Smooth muscle cell (in vitro differentiated cells): Measurements from ENCODE around the gene GSPT1. TPM values are rescaled to one million over a fixed set of nuclear protein-coding genes. Genes with fewer than 3 reads are reported as not detected.

Source experiments
- DNase-seq: peaks from one replicate; lab custom pipeline; 2025; ENCODE audit not compliant: unreplicated experiment; lab: John Stamatoyannopoulos, UW
- H2AFZ ChIP-seq: fragments of 200-600 bp; sonication (generic); 2 replicates; pipeline ENCODE4 v1.6.0; 2016; ENCODE audit warnings: antibody characterized with exemption, low read depth, mild to moderate bottlenecking
- H3F3A ChIP-seq: fragments of 200-600 bp; sonication (generic); 2 replicates; pipeline ENCODE4 v1.6.0; 2017; ENCODE audit warnings: antibody characterized with exemption, low read depth
- H3K27ac ChIP-seq: fragments of 200-600 bp; sonication (generic); 2 replicates; pipeline ENCODE4 v1.5.1; 2016; ENCODE audit warnings: low read depth, mild to moderate bottlenecking
- H3K27me3 ChIP-seq: fragments of 200-600 bp; sonication (generic); 2 replicates; pipeline ENCODE4 v1.6.1; 2016; ENCODE audit warnings: low read depth, mild to moderate bottlenecking
- H3K36me3 ChIP-seq: fragments of 200-600 bp; sonication (generic); 2 replicates; pipeline ENCODE4 v1.5.1; 2016; ENCODE audit warnings: low read depth
- H3K4me1 ChIP-seq: fragments of 200-600 bp; sonication (generic); 2 replicates; pipeline ENCODE4 v1.5.1; 2016; ENCODE audit warnings: low read depth
- H3K4me2 ChIP-seq: fragments of 200-600 bp; sonication (generic); 2 replicates; pipeline ENCODE4 v1.6.0; 2016; ENCODE audit warnings: mild to moderate bottlenecking
- H3K4me3 ChIP-seq: fragments of 200-600 bp; sonication (generic); 2 replicates; pipeline ENCODE4 v1.5.1; 2016; ENCODE audit warnings: mild to moderate bottlenecking
- H3K79me2 ChIP-seq: fragments of 200-600 bp; sonication (generic); 2 replicates; pipeline ENCODE4 v1.6.0; 2016; ENCODE audit warnings: low read depth, mild to moderate bottlenecking
- H3K9ac ChIP-seq: fragments of 200-600 bp; sonication (generic); 2 replicates; pipeline ENCODE4 v1.6.0; 2016; ENCODE audit warnings: low read depth
- H3K9me3 ChIP-seq: fragments of 200-600 bp; sonication (generic); replicated peaks from 2 replicates; pipeline ENCODE4 v1.5.1; 2016; ENCODE audit warnings: low read depth
- H4K20me1 ChIP-seq: fragments of 200-600 bp; sonication (generic); 2 replicates; pipeline ENCODE4 v1.6.0; 2016; ENCODE audit warnings: low read depth
- WGBS: methylation state at CpG from one replicate; pipeline ENCODE4 v1.1.7; 2016; ENCODE audit warnings: low lambda C conversion rate; 5-methylcytosine and 5-hydroxymethylcytosine counted together
- polyA plus RNA-seq: library from polyadenylated mRNA; unstranded; fragments of >200 nt; fragmentation: Nextera tagmentation; extraction: Ambion mirVana; gene quantifications from 2 replicates; pipeline ENCODE4 v1.2.1, GENCODE V29; 2016
- total RNA-seq: library from RNA; depleted of rRNA; stranded (reverse); fragments of >200 nt; gene quantifications from 2 replicates; pipeline ENCODE4 v1.2.3, GENCODE V29; 2014
- TF ChIP-seq, protein P1 (sequence below): fragments of 200-600 bp; sonication (generic); IDR thresholded peaks from 2 replicates; pipeline ENCODE4 v1.5.1; 2017; ENCODE audit warnings: borderline replicate concordance, mild to moderate bottlenecking, antibody characterized with exemption; ENCODE audit not compliant: insufficient read depth, poor library complexity, severe bottlenecking

GSPT1 gene
- total and polyA plus RNA-seq, 2 experiments from 2014 or later, result 79.1 to 85.4 TPM

DNA sequence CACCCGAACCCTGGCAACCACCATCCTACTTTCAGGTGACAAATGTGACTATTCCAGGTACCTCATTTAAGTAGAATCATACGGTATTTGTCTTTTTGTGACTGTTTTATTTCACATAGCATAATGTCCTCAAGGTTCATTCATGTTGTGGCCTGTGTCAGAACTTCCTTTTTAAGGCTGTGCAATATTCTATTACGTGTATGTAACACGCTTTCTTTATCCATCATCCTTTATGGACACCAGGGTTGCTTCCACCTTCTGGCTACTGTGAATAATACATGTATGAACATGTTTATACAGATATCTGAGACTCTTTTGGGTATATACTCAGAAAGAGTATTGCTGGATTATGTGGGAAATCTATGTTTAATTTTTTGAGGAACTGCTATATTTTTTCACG is 35.7 kb downstream of the GSPT1 start:
- TF ChIP-seq, protein P1, sequence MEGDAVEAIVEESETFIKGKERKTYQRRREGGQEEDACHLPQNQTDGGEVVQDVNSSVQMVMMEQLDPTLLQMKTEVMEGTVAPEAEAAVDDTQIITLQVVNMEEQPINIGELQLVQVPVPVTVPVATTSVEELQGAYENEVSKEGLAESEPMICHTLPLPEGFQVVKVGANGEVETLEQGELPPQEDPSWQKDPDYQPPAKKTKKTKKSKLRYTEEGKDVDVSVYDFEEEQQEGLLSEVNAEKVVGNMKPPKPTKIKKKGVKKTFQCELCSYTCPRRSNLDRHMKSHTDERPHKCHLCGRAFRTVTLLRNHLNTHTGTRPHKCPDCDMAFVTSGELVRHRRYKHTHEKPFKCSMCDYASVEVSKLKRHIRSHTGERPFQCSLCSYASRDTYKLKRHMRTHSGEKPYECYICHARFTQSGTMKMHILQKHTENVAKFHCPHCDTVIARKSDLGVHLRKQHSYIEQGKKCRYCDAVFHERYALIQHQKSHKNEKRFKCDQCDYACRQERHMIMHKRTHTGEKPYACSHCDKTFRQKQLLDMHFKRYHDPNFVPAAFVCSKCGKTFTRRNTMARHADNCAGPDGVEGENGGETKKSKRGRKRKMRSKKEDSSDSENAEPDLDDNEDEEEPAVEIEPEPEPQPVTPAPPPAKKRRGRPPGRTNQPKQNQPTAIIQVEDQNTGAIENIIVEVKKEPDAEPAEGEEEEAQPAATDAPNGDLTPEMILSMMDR, result no peak

DNA sequence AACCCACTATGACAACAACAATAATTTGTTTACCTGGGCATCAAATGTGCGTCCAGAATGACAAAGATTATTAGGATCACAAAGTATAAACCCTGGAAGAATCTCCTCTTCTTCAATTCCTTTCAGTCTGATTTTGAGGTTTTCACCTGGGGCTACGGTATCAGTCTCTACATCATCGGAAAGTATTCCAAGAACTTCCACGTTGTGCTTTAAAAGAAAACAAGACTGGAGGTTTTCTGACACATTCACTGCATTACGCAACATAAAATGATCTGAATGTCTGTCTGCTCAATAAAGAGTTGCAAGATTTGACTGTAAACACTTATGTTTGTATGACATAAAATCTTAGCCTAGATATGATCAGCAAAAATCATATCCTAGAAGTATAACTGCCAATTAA is 38.4 kb downstream of the GSPT1 start:
- peaks cover 5% of the 10 kb centered on the region for H3K79me2 ChIP-seq
- no peak for DNase-seq

More for the DNA sequence above, 35.7 kb downstream of the GSPT1 start:
- Histone ChIP-seq H2AFZ (no peak overlapping the region), H3K4me3 (no peak overlapping the region), H3K9ac (no peak overlapping the region), H3K79me2 (peaks cover 4% of the 10 kb centered on the region), H3K27me3 (no peaks in the 10 kb centered on the region), H3K27ac (no peak overlapping the region), H3F3A (peaks cover 3% of the 10 kb centered on the region), H3K4me1 (no peaks in the 10 kb centered on the region), H4K20me1 (peaks cover 39% of the 10 kb centered on the region), H3K36me3 (peaks cover 19% of the 10 kb centered on the region), H3K4me2 (no peak overlapping the region), H3K9me3 (no peaks in the 10 kb centered on the region)
- 97% methylated on average over 5 of the region's 5 CpGs for WGBS
- no peak for DNase-seq

DNA sequence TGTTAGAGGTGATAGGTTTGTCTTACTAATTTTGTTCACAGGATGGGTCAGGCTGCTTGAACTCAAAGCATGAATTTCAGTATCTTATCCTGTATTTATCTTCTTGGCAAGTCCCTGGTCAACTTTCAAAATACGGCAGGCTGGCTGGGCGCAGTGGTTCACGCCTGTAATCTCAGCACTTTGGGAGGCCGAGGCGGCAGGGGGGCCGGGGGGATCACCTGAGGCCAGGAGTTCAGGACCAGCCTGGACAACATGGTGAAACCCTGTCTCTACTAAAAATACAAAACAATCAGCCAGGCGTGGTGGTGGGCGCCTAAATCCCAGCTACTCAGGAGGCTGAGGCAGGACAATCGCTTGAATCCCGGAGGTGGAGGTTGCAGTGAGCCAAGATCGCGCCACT is 39.5 kb downstream of the GSPT1 start:
- H2AFZ ChIP-seq, result no peak overlapping the region
- no peak overlapping the region for H3K9ac ChIP-seq
- no peak overlapping the region for H3K27ac ChIP-seq
- DNase-seq, result no peak
- H3F3A ChIP-seq, result peaks cover 3% of the 10 kb centered on the region
- no peak overlapping the region for H3K4me2 ChIP-seq
- H3K4me3 ChIP-seq, result no peak overlapping the region
- H3K36me3 ChIP-seq, result peaks cover 17% of the 10 kb centered on the region
- no peaks in the 10 kb centered on the region for H3K9me3 ChIP-seq
- TF ChIP-seq, protein P1, result no peak
- peaks cover 45% of the 10 kb centered on the region for H4K20me1 ChIP-seq
- H3K27me3 ChIP-seq, result no peaks in the 10 kb centered on the region
- H3K79me2 ChIP-seq, result peaks cover 6% of the 10 kb centered on the region
- no peaks in the 10 kb centered on the region for H3K4me1 ChIP-seq
- 98% methylated on average over 12 of the region's 12 CpGs for WGBS

More for the DNA sequence above, 38.4 kb downstream of the GSPT1 start:
- H3K27ac ChIP-seq, result no peak overlapping the region
- peaks cover 17% of the 10 kb centered on the region for H3K36me3 ChIP-seq
- H3K9me3 ChIP-seq, result no peaks in the 10 kb centered on the region
- peaks cover 3% of the 10 kb centered on the region for H3F3A ChIP-seq
- no peaks in the 10 kb centered on the region for H3K4me1 ChIP-seq
- peaks cover 42% of the 10 kb centered on the region for H4K20me1 ChIP-seq
- H3K4me2 ChIP-seq, result no peak overlapping the region
- 88% methylated on average over 5 of the region's 5 CpGs for WGBS
- no peaks in the 10 kb centered on the region for H3K27me3 ChIP-seq
- H3K4me3 ChIP-seq, result no peak overlapping the region
- TF ChIP-seq, protein P1, result no peak
- H2AFZ ChIP-seq, result no peak overlapping the region
- no peak overlapping the region for H3K9ac ChIP-seq

DNA sequence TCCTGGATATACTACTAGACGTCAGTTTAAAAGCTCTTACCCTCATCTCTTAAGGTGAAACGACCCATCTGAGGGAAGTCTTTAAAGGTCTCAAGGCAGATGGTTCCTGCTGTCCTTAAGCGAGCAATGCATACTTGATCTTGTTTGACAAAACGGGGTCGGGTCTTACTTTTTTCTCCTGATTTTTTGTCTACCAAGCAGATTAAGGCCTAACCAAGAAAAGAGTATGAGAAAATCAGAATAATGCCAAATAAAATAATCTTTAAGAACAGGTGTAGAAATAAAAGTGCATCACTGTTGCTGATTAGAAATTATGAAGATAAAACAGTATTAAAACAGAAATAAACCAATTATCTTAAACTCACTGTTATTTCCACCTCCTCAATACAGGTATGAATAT is 40.0 kb downstream of the GSPT1 start:
- peaks cover 3% of the 10 kb centered on the region for H3F3A ChIP-seq
- H2AFZ ChIP-seq, result no peak overlapping the region
- H3K27me3 ChIP-seq, result no peaks in the 10 kb centered on the region
- WGBS, result 93% methylated on average over 5 of the region's 5 CpGs
- H3K4me2 ChIP-seq, result no peak overlapping the region
- H3K27ac ChIP-seq, result no peak overlapping the region
- no peaks in the 10 kb centered on the region for H3K4me1 ChIP-seq
- DNase-seq, result no peak
- peaks cover 6% of the 10 kb centered on the region for H3K79me2 ChIP-seq
- no peak overlapping the region for H3K9ac ChIP-seq
- H3K36me3 ChIP-seq, result peaks cover 17% of the 10 kb centered on the region
- H3K9me3 ChIP-seq, result no peaks in the 10 kb centered on the region
- peaks cover 51% of the 10 kb centered on the region for H4K20me1 ChIP-seq
- TF ChIP-seq, protein P1, result no peak
- H3K4me3 ChIP-seq, result no peak overlapping the region
